Body of pancreas (tissue), 4 donors: ENCODE measurements around the gene DCTN2. TPM values are rescaled to one million over a fixed set of nuclear protein-coding genes. Genes with fewer than 3 reads are reported as not detected.

Source experiments
- ATAC-seq: fragments of 150-250 bp; one replicate; pipeline ENCODE4 v1.9.1; 2016
- DNase-seq, 4 donors: peaks; one replicate each; pipeline ENCODE4 v3.0.0-alpha.2; 2019
- H3K27ac ChIP-seq, 4 donors: fragments of 200-600 bp; sonication (generic); 1 replicate in 3 of 4; 2 replicates in 1 of 4; pipeline versions ENCODE4 v1.5.1 to v1.6.1; 2016 to 2019; ENCODE audit warnings: mild to moderate bottlenecking in 1 of 4, mixed read lengths in 1 of 4, moderate library complexity in 1 of 4
- H3K27me3 ChIP-seq, 2 donors: fragments of 200-600 bp; sonication (generic); one replicate each; pipeline ENCODE4 v1.6.0; 2016; ENCODE audit warnings: mild to moderate bottlenecking in 1 of 2
- H3K36me3 ChIP-seq, 2 donors: fragments of 200-600 bp; sonication (generic); replicated peaks in 1 of 2; 2 replicates each; pipeline ENCODE4 v1.5.1; 2016; ENCODE audit warnings: low read depth in 2 of 2; ENCODE audit not compliant: insufficient read depth in 1 of 2
- H3K4me1 ChIP-seq: fragments of 200-600 bp; sonication (generic); one replicate; pipeline ENCODE4 v1.6.0; 2016
- H3K4me3 ChIP-seq, 2 donors: fragments of 200-600 bp; sonication (generic); 1 replicate in 1 of 2; 2 replicates in 1 of 2; pipeline ENCODE4 v1.5.1; 2016 to 2019
- H3K9me3 ChIP-seq, 3 donors: fragments of 200-600 bp; sonication (generic); 1 replicate in 2 of 3; 2 replicates in 1 of 3; pipeline ENCODE4 v1.5.1; 2016
- CTCF ChIP-seq, 7 experiments: fragments of 450-650 bp in 4 of 7; fragments of 200-600 bp in 3 of 7; sonication (generic) in 3 of 7; IDR thresholded peaks; one replicate each; pipeline ENCODE4 v1.5.1; 2016 to 2019; ENCODE audit warnings: antibody characterized with exemption in 7 of 7
- POLR2A ChIP-seq, 3 donors: fragments of 450-650 bp; IDR thresholded peaks; one replicate each; pipeline ENCODE4 v1.6.1; 2016; ENCODE audit warnings: antibody characterized with exemption in 3 of 3, mild to moderate bottlenecking in 2 of 3
- WGBS, 2 donors: methylation state at CpG; one replicate each; pipeline ENCODE4 v1.1.5; 2017; 5-methylcytosine and 5-hydroxymethylcytosine counted together
- intact Hi-C: fragments of 100-400 bp; cut with DNase I; formaldehyde crosslinking; loops from one replicate; pipeline ENCODE4 v1.15.1; 2023
- total RNA-seq, 2 donors: library from RNA; depleted of rRNA; stranded (reverse); fragments of >200 nt; gene quantifications; one replicate each; pipeline ENCODE4 v1.1.0, GENCODE V29; 2016

The DCTN2 gene
- total RNA-seq, 2 donors from 2014 or later, result 80.1 to 89.2 TPM

GRCh38 chr12:57548488-57548887 is 1.5 kb upstream of the DCTN2 start:
- no peak overlapping the region for H3K4me3 ChIP-seq
- intact Hi-C loops, result no loop called here
- WGBS, 2 donors, result 26 to 59% methylated on average over 2 of the region's 2 CpGs
- H3K27me3 ChIP-seq, result no peaks in the 10 kb centered on the region
- H3K4me1 ChIP-seq, result peaks cover 26% of the 10 kb centered on the region
- no peak for TF ChIP-seq POLR2A (IDR thresholded peaks at IDR 0.05)
- ATAC-seq, result no peak
- no peak for DNase-seq
- H3K36me3 ChIP-seq, result no peaks in the 10 kb centered on the region
- no peak overlapping the region for H3K27ac ChIP-seq
- no peaks in the 10 kb centered on the region for H3K9me3 ChIP-seq

- WGBS, 2 donors, result 90 to 95% methylated on average over 2 of the region's 2 CpGs
- Histone ChIP-seq H3K27me3 (no peaks in the 10 kb centered on the region), H3K36me3 (no peaks in the 10 kb centered on the region), H3K4me3 (no peak overlapping the region), H3K4me1 (peaks cover 26% of the 10 kb centered on the region), H3K27ac (no peak overlapping the region), H3K9me3 (no peaks in the 10 kb centered on the region)
- DNase-seq (no peak), ATAC-seq (no peak)
- TF ChIP-seq POLR2A (IDR thresholded peaks at IDR 0.05) (no peak), CTCF (IDR thresholded peaks at IDR 0.05) (no peak)
- intact Hi-C loops, result no loop called here
These were observed 972 bp upstream of the DCTN2 start for GRCh38 chr12:57548013-57548315.

- intact Hi-C loops, result no loop called here
- TF ChIP-seq POLR2A (IDR thresholded peaks at IDR 0.05) (no peak), CTCF (IDR thresholded peaks at IDR 0.05) (peak in 1 of 7 experiments; percentile 4)
- peaks cover 26% of the 10 kb centered on the region for H3K4me1 ChIP-seq
- WGBS, 2 donors, result 14 to 20% methylated on average over 9 of the region's 9 CpGs
- H3K27me3 ChIP-seq, result no peaks in the 10 kb centered on the region
- ATAC-seq, result no peak
- H3K27ac ChIP-seq, result peak overlapping the region; percentile 89 to 96 (median 92)
- H3K4me3 ChIP-seq, result peak overlapping the region in 1 of 2 donors; percentile 53
- no peaks in the 10 kb centered on the region for H3K36me3 ChIP-seq
- DNase-seq, result no peak
- H3K9me3 ChIP-seq, result no peaks in the 10 kb centered on the region
These were observed 458 bp upstream of the DCTN2 start for GRCh38 chr12:57547288-57548012.

- Histone ChIP-seq H3K36me3 (no peaks in the 10 kb centered on the region), H3K9me3 (no peaks in the 10 kb centered on the region), H3K27ac (peak overlapping the region; percentile 89 to 96 (median 92)), H3K27me3 (no peaks in the 10 kb centered on the region), H3K4me3 (peak overlapping the region; percentile 53 to 94), H3K4me1 (peaks cover 26% of the 10 kb centered on the region)
- ATAC-seq, result peak; percentile 21
- 38 to 40% methylated on average over 15 of the region's 15 CpGs for WGBS, 2 donors
- TF ChIP-seq POLR2A (IDR thresholded peaks at IDR 0.05), result no peak
- TF ChIP-seq CTCF (IDR thresholded peaks at IDR 0.05), result no peak
- DNase-seq, result no peak
- intact Hi-C loops, result no loop called here
These were observed 1.1 kb downstream of the DCTN2 start for GRCh38 chr12:57545809-57546437.

GRCh38 chr12:57543581-57543980 is 3.4 kb downstream of the DCTN2 start:
- intact Hi-C loops, result no loop called here
- ATAC-seq (no peak), DNase-seq (no peak)
- Histone ChIP-seq H3K9me3 (no peaks in the 10 kb centered on the region), H3K27me3 (no peaks in the 10 kb centered on the region), H3K4me3 (no peak overlapping the region), H3K27ac (no peak overlapping the region), H3K4me1 (peaks cover 20% of the 10 kb centered on the region), H3K36me3 (no peaks in the 10 kb centered on the region)
- TF ChIP-seq CTCF (IDR thresholded peaks at IDR 0.05), result no peak
- no peak for TF ChIP-seq POLR2A (IDR thresholded peaks at IDR 0.05)
- 67 to 73% methylated on average over 2 of the region's 2 CpGs for WGBS, 2 donors
